Measurements from ENCODE around the gene SLC35F3. TPM values are rescaled to one million over a fixed set of nuclear protein-coding genes. Genes with fewer than 3 reads are reported as not detected.

Gene SLC35F3
- total and polyA plus RNA-seq, 2 experiments from 2014 or later = 1.0 to 3.2 TPM

- no peak for TF ChIP-seq CTCF (conservative IDR thresholded peaks at IDR 0.05; ENCODE audit: low read depth in 2 of 2)
- TF ChIP-seq EZH2phosphoT487 (IDR thresholded peaks at IDR 0.05; ENCODE audit: unreplicated experiment) = no peak
- no peak for TF ChIP-seq REST (IDR thresholded peaks at IDR 0.05; ENCODE audit: unreplicated experiment)
- no peak for TF ChIP-seq ZNF114 (CRISPR knock-in tag; IDR thresholded peaks at IDR 0.05)
- TF ChIP-seq STAT1 (IDR thresholded peaks at IDR 0.05; ENCODE audit: unreplicated experiment) = no peak
Measured at GRCh38 chr1:234008591-234008990, 104.1 kb downstream of the SLC35F3 start (continued).

GRCh38 chr1:234009668-234010067 lies 105.2 kb downstream of the SLC35F3 start:
- Mint-ChIP-seq H3K9me3 (no peaks in the 10 kb centered on the region), H3K36me3 (ENCODE audit: low read depth) (no peaks in the 10 kb centered on the region), H3K4me3 (no peak overlapping the region), H3K4me1 (peaks cover 24% of the 10 kb centered on the region), H3K27ac (no peak overlapping the region), H3K27me3 (ENCODE audit: insufficient read depth, low read depth, poor library complexity) (peaks cover 2% of the 10 kb centered on the region)
- peaks cover 6% of the 10 kb centered on the region for H3K27me3 ChIP-seq (ENCODE audit: insufficient read depth)
- H3K4me1 ChIP-seq (ENCODE audit: insufficient read depth) = peaks cover 15% of the 10 kb centered on the region; the same call in 1 of the 2 replicates
- no peak overlapping the region for H2AFZ ChIP-seq
- H3K27ac ChIP-seq (ENCODE audit: low read depth) = no peak overlapping the region
- no peaks in the 10 kb centered on the region for H3K36me3 ChIP-seq (ENCODE audit: insufficient read depth)
- no peaks in the 10 kb centered on the region for H3F3A ChIP-seq (replicated peaks; ENCODE audit: low read depth)
- 0 out of 2 replicates have a peak, but pooled peaks cover 3% of the 10 kb centered on the region for H3K9me2 ChIP-seq (ENCODE audit: insufficient read depth)
- no peak overlapping the region for H3K4me2 ChIP-seq
- ATAC-seq (no peak), DNase-seq (ENCODE audit: low spot score) (no peak)
- H3K79me2 ChIP-seq (replicated peaks; ENCODE audit: insufficient read depth) = no peaks in the 10 kb centered on the region
- no peak overlapping the region for H3K4me3 ChIP-seq
- no peaks in the 10 kb centered on the region; the same call in 1 of the 2 replicates for H4K20me1 ChIP-seq (replicated peaks; ENCODE audit: insufficient read depth)
- TF ChIP-seq REST (IDR thresholded peaks at IDR 0.05; ENCODE audit: unreplicated experiment) = no peak
- no peak for TF ChIP-seq EZH2phosphoT487 (IDR thresholded peaks at IDR 0.05; ENCODE audit: unreplicated experiment)
- TF ChIP-seq EZH2 (IDR thresholded peaks at IDR 0.05; ENCODE audit: low read depth, unreplicated experiment) = no peak
- TF ChIP-seq ZNF114 (CRISPR knock-in tag; IDR thresholded peaks at IDR 0.05) = no peak
- no peak for TF ChIP-seq JUNB (IDR thresholded peaks at IDR 0.05; ENCODE audit: unreplicated experiment)
- no peak for TF ChIP-seq ZNF331 (CRISPR knock-in tag; IDR thresholded peaks at IDR 0.05; ENCODE audit: low read depth)
- TF ChIP-seq NANOG (IDR thresholded peaks at IDR 0.05; ENCODE audit: borderline replicate concordance) = no peak
- TF ChIP-seq STAT1 (IDR thresholded peaks at IDR 0.05; ENCODE audit: unreplicated experiment) = no peak
- TF ChIP-seq CTCF (conservative IDR thresholded peaks at IDR 0.05; ENCODE audit: low read depth in 2 of 2) = no peak
- no peak for TF ChIP-seq POLR2AphosphoS5 (IDR thresholded peaks at IDR 0.05; ENCODE audit: low read depth)
- TF ChIP-seq ETS1 (IDR thresholded peaks at IDR 0.05) = no peak
